Prostate gland (tissue), 2 donors: ENCODE results near the gene TMEM131L.

Source experiments
- POLR2A ChIP-seq: fragments of 450-650 bp; IDR thresholded peaks from one replicate; pipeline ENCODE4 v1.6.1; 2016; ENCODE audit warnings: antibody characterized with exemption, mild to moderate bottlenecking
- TF ChIP-seq, protein P1 (sequence below), 4 experiments: fragments of 200-600 bp in 2 of 4; fragments of 450-650 bp in 2 of 4; sonication (generic) in 2 of 4; IDR thresholded peaks; 1 replicate in 3 of 4; 2 replicates in 1 of 4; pipeline ENCODE4 v1.5.1; 2016 to 2019; ENCODE audit warnings: antibody characterized with exemption in 4 of 4, mild to moderate bottlenecking in 2 of 4, moderate library complexity in 2 of 4

GRCh38 chr4:153514688-153515426 lies 48.7 kb downstream of the TMEM131L start:
- TF ChIP-seq, protein P1, sequence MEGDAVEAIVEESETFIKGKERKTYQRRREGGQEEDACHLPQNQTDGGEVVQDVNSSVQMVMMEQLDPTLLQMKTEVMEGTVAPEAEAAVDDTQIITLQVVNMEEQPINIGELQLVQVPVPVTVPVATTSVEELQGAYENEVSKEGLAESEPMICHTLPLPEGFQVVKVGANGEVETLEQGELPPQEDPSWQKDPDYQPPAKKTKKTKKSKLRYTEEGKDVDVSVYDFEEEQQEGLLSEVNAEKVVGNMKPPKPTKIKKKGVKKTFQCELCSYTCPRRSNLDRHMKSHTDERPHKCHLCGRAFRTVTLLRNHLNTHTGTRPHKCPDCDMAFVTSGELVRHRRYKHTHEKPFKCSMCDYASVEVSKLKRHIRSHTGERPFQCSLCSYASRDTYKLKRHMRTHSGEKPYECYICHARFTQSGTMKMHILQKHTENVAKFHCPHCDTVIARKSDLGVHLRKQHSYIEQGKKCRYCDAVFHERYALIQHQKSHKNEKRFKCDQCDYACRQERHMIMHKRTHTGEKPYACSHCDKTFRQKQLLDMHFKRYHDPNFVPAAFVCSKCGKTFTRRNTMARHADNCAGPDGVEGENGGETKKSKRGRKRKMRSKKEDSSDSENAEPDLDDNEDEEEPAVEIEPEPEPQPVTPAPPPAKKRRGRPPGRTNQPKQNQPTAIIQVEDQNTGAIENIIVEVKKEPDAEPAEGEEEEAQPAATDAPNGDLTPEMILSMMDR (IDR thresholded peaks at IDR 0.05) = no peak
- no peak for TF ChIP-seq POLR2A
